H9 (cell line): Measurements from ENCODE around the gene MECP2. TPM values are rescaled to one million over a fixed set of nuclear protein-coding genes. Genes with fewer than 3 reads are reported as not detected.
A peak's percentile ranks its signal among the peaks of the same experiment; 100 is the strongest.

Experiments used
- DNase-seq: peaks from one replicate; pipeline ENCODE4 v3.0.0-alpha.2; 2017
- H2AFZ ChIP-seq: one replicate; pipeline ENCODE4 v1.6.1; 2013; ENCODE audit warnings: mild to moderate bottlenecking, low read length, control low read depth, moderate library complexity
- H2AK5ac ChIP-seq: 2 replicates; pipeline ENCODE4 v1.6.1; 2013; ENCODE audit warnings: low read length, control low read depth, mixed read lengths; ENCODE audit not compliant: insufficient read length
- H2BK120ac ChIP-seq: one replicate; pipeline ENCODE4 v1.6.1; 2013; ENCODE audit warnings: low read depth, mild to moderate bottlenecking, low read length, control low read depth, inconsistent platforms; ENCODE audit not compliant: poor library complexity, severe bottlenecking
- H2BK12ac ChIP-seq: 2 replicates; pipeline ENCODE4 v1.6.1; 2013; ENCODE audit warnings: low read length, control low read depth, mixed read lengths, low read depth; ENCODE audit not compliant: insufficient read length
- H2BK15ac ChIP-seq: 2 replicates; pipeline ENCODE4 v1.6.1; 2013; ENCODE audit warnings: low read depth, low read length, control low read depth
- H2BK20ac ChIP-seq: one replicate; pipeline ENCODE4 v1.6.1; 2013; ENCODE audit warnings: low read depth, mild to moderate bottlenecking, low read length, control low read depth, inconsistent platforms; ENCODE audit not compliant: poor library complexity, severe bottlenecking
- H2BK5ac ChIP-seq: 2 replicates; pipeline ENCODE4 v1.6.1; 2013; ENCODE audit warnings: low read length, control low read depth, mixed read lengths; ENCODE audit not compliant: insufficient read length
- H3K14ac ChIP-seq: 2 replicates; pipeline ENCODE4 v1.6.1; 2013; ENCODE audit warnings: low read length, control low read depth; ENCODE audit not compliant: insufficient read depth
- H3K18ac ChIP-seq: 2 replicates; pipeline ENCODE4 v1.6.1; 2013; ENCODE audit warnings: low read depth, mild to moderate bottlenecking, mixed read lengths, low read length, control low read depth; ENCODE audit not compliant: insufficient read length
- H3K23ac ChIP-seq: 2 replicates; pipeline ENCODE4 v1.6.1; 2013; ENCODE audit warnings: low read length, control low read depth, mixed read lengths, low read depth; ENCODE audit not compliant: insufficient read length
- H3K23me2 ChIP-seq: 2 replicates; pipeline ENCODE4 v1.6.1; 2013; ENCODE audit warnings: low read depth, mild to moderate bottlenecking, mixed read lengths, low read length, control low read depth; ENCODE audit not compliant: insufficient read length, poor library complexity, severe bottlenecking
- H3K27ac ChIP-seq: 2 replicates; pipeline ENCODE4 v1.5.1; 2013; ENCODE audit warnings: low read length, control low read depth, mixed read lengths, low read depth; ENCODE audit not compliant: insufficient read length
- H3K27me3 ChIP-seq: 2 replicates; pipeline ENCODE4 v1.6.1; 2013; ENCODE audit warnings: low read length, control low read depth, inconsistent platforms; ENCODE audit not compliant: insufficient read depth
- H3K4ac ChIP-seq: 2 replicates; pipeline ENCODE4 v1.6.1; 2013; ENCODE audit warnings: low read depth, mild to moderate bottlenecking, control low read depth, inconsistent platforms, low read length, moderate library complexity
- H3K4me1 ChIP-seq: 2 replicates; pipeline ENCODE4 v1.6.1; 2013; ENCODE audit warnings: low read length, control low read depth, inconsistent platforms; ENCODE audit not compliant: insufficient read depth
- H3K4me2 ChIP-seq: 2 replicates; pipeline ENCODE4 v1.6.1; 2013; ENCODE audit warnings: low read length, control low read depth, mixed read lengths; ENCODE audit not compliant: insufficient read length, insufficient read depth
- H3K56ac ChIP-seq: 2 replicates; pipeline ENCODE4 v1.6.1; 2013; ENCODE audit warnings: low read depth, mild to moderate bottlenecking, mixed read lengths, low read length, control low read depth; ENCODE audit not compliant: insufficient read length
- H3K79me1 ChIP-seq: 2 replicates; pipeline ENCODE4 v1.6.1; 2013; ENCODE audit warnings: low read depth, mild to moderate bottlenecking, moderate library complexity, low read length, control low read depth, inconsistent platforms; ENCODE audit not compliant: insufficient read depth, poor library complexity, severe bottlenecking
- H3K79me2 ChIP-seq: 2 replicates; pipeline ENCODE4 v1.6.1; 2013; ENCODE audit warnings: low read length, control low read depth, inconsistent platforms; ENCODE audit not compliant: insufficient read depth
- H3K9ac ChIP-seq: 2 replicates; pipeline ENCODE4 v1.6.1; 2013; ENCODE audit warnings: low read length, control low read depth, mixed read lengths; ENCODE audit not compliant: insufficient read length; ENCODE audit errors: extremely low read depth
- H3K9me3 ChIP-seq: one replicate; pipeline ENCODE4 v1.6.1; 2013; ENCODE audit warnings: low read depth, low read length, inconsistent platforms; ENCODE audit not compliant: control insufficient read depth
- H3T11ph ChIP-seq: one replicate; pipeline ENCODE4 v1.6.1; 2013; ENCODE audit warnings: mild to moderate bottlenecking, low read length, control low read depth, inconsistent platforms
- H4K20me1 ChIP-seq: one replicate; pipeline ENCODE4 v1.6.1; 2013; ENCODE audit not compliant: control insufficient read depth, insufficient read length, insufficient read depth
- H4K5ac ChIP-seq: 2 replicates; pipeline ENCODE4 v1.6.1; 2013; ENCODE audit warnings: low read depth, mild to moderate bottlenecking, mixed read lengths, low read length, control low read depth; ENCODE audit not compliant: insufficient read length
- H4K8ac ChIP-seq: replicated peaks from 2 replicates; pipeline ENCODE4 v1.6.1; 2013; ENCODE audit warnings: low read length, control low read depth, mixed read lengths, low read depth; ENCODE audit not compliant: insufficient read length
- H4K91ac ChIP-seq: 2 replicates; pipeline ENCODE4 v1.6.1; 2013; ENCODE audit warnings: low read depth, mild to moderate bottlenecking, moderate library complexity, mixed read lengths, low read length, control low read depth; ENCODE audit not compliant: insufficient read length
- H3K27ac Mint-ChIP-seq, 3 experiments: 2 replicates in 2 of 3; 3 replicates in 1 of 3; pipeline ENCODE4 v1.8.0; 2020 to 2021; ENCODE audit warnings: mixed read lengths in 3 of 3, mild to moderate bottlenecking in 1 of 3, moderate library complexity in 1 of 3
- H3K27me3 Mint-ChIP-seq: 2 replicates; pipeline ENCODE4 v1.8.0; 2021; ENCODE audit warnings: low read depth, mild to moderate bottlenecking, moderate library complexity, mixed read lengths
- H3K36me3 Mint-ChIP-seq, 3 experiments: 2 replicates in 2 of 3; 3 replicates in 1 of 3; pipeline ENCODE4 v1.8.0; 2020 to 2021; ENCODE audit warnings: low read depth in 3 of 3, mixed read lengths in 3 of 3; ENCODE audit not compliant: insufficient read depth in 1 of 3
- H3K4me1 Mint-ChIP-seq, 2 experiments: 2 replicates each; pipeline ENCODE4 v1.8.0; 2020; ENCODE audit warnings: mixed read lengths in 2 of 2
- H3K4me3 Mint-ChIP-seq, 2 experiments: 2 replicates in 1 of 2; 3 replicates in 1 of 2; pipeline ENCODE4 v1.8.0; 2020 to 2021; ENCODE audit warnings: mild to moderate bottlenecking in 2 of 2, mixed read lengths in 2 of 2, moderate library complexity in 1 of 2
- H3K9me3 Mint-ChIP-seq, 2 experiments: 2 replicates in 1 of 2; 3 replicates in 1 of 2; pipeline ENCODE4 v1.8.0; 2020; ENCODE audit warnings: mild to moderate bottlenecking in 2 of 2, mixed read lengths in 2 of 2, moderate library complexity in 1 of 2
- CTCF ChIP-seq: fragments of 200-600 bp; sonication (generic); conservative IDR thresholded peaks from 3 replicates; pipeline ENCODE4 v1.8.0; 2021; ENCODE audit warnings: antibody characterized with exemption, mild to moderate bottlenecking
- WGBS: extraction: QIAGEN DNeasy Blood & Tissue Kit; methylation state at CpG from one replicate; pipeline ENCODE4 v1.1.7; 2013; ENCODE audit warnings: missing lambda C conversion rate, low lambda C conversion rate, mixed read lengths; ENCODE audit not compliant: insufficient read length; ENCODE audit errors: extremely low coverage; 5-methylcytosine and 5-hydroxymethylcytosine counted together
- total RNA-seq: library from RNA; stranded (reverse); gene quantifications from 2 replicates; pipeline ENCODE4 v1.2.1, GENCODE V29; 2021

The MECP2 gene
- total RNA-seq, 1 experiment from 2014 or later, result 32.2 TPM

GRCh38 chrX:154046940-154047610, 50.4 kb downstream of the MECP2 start:
- H4K8ac ChIP-seq, result no peak overlapping the region
- no peak overlapping the region for H3K4ac ChIP-seq
- H2AFZ ChIP-seq, result no peak overlapping the region
- H3K79me1 ChIP-seq, result no peaks in the 10 kb centered on the region
- H3K56ac ChIP-seq, result no peak overlapping the region
- peaks cover 77 to 81% of the 10 kb centered on the region in 2 experiments for H3K9me3 Mint-ChIP-seq
- H4K20me1 ChIP-seq, result no peaks in the 10 kb centered on the region
- no peak overlapping the region for H2BK12ac ChIP-seq
- no peak for DNase-seq
- peaks cover 27 to 49% (median 40%) of the 10 kb centered on the region in 3 experiments for H3K36me3 Mint-ChIP-seq
- no peak for TF ChIP-seq CTCF
- H3K4me3 Mint-ChIP-seq, result no peak overlapping the region
- no peak overlapping the region for H2BK5ac ChIP-seq
- H3K27ac ChIP-seq, result no peak overlapping the region
- no peak overlapping the region for H3K4me2 ChIP-seq
- no peak overlapping the region for H2BK15ac ChIP-seq
- H4K91ac ChIP-seq, result no peak overlapping the region
- peak overlapping the region in 1 of 3 experiments; percentile 29; a peak in 2 of 7 replicates for H3K27ac Mint-ChIP-seq
- no peaks in the 10 kb centered on the region; the same call in none of the 2 replicates for H3K27me3 Mint-ChIP-seq
- H3K4me1 ChIP-seq, result no peaks in the 10 kb centered on the region
- H3K23ac ChIP-seq, result no peak overlapping the region
- H2AK5ac ChIP-seq, result no peak overlapping the region
- H3K27me3 ChIP-seq, result no peaks in the 10 kb centered on the region
- no peaks in the 10 kb centered on the region for H3K79me2 ChIP-seq
- no peak overlapping the region for H2BK20ac ChIP-seq
- no peak overlapping the region for H4K5ac ChIP-seq
- WGBS, result no CpG with 5 or more reads among the region's 4 CpGs
- no peak overlapping the region for H3T11ph ChIP-seq
- H3K23me2 ChIP-seq, result no peaks in the 10 kb centered on the region
- no peak overlapping the region for H3K9ac ChIP-seq
- H2BK120ac ChIP-seq, result no peak overlapping the region
- no peak overlapping the region for H3K18ac ChIP-seq
- peaks cover 49% of the 10 kb centered on the region for H3K9me3 ChIP-seq
- no peak overlapping the region for H3K14ac ChIP-seq
- H3K4me1 Mint-ChIP-seq, result peaks cover 23 to 43% of the 10 kb centered on the region in 2 experiments
